A549 (cell line): Measurements from ENCODE around the gene SMCO2.

Experiments used
- CEBPB ChIP-seq, 2 experiments: fragments of >200 bp in 1 of 2; sonication (Bioruptor Twin) in 1 of 2; formaldehyde crosslinking in 1 of 2; IDR thresholded peaks; 2 replicates each; pipeline ENCODE4 v1.6.1; 2012 to 2016
- CTCF ChIP-seq: fragments of >200 bp; sonication (Bioruptor Twin); formaldehyde crosslinking; IDR thresholded peaks from 3 replicates; pipeline ENCODE4 v1.5.1; 2016
- EP300 ChIP-seq, 2 experiments: fragments of >200 bp; sonication (Bioruptor Twin); formaldehyde crosslinking; IDR thresholded peaks; 2 replicates in 1 of 2; 3 replicates in 1 of 2; pipeline ENCODE4 v1.6.1; 2016 to 2017
- HOXA7 ChIP-seq: fragments of 250-450 bp; sonication (Bioruptor Pico); IDR thresholded peaks from 2 replicates; pipeline ENCODE4 v1.5.0; 2020; ENCODE audit warnings: mild to moderate bottlenecking, moderate library complexity
- KDM1A ChIP-seq: fragments of 200-600 bp; sonication (generic); IDR thresholded peaks from 2 replicates; pipeline ENCODE4 v1.6.1; 2016; ENCODE audit warnings: low read depth, mild to moderate bottlenecking
- MAZ ChIP-seq: fragments of 150-350 bp; IDR thresholded peaks from 2 replicates; pipeline ENCODE4 v1.6.1; 2014; ENCODE audit warnings: antibody characterized with exemption, low read depth, low read length, borderline replicate concordance
- POLR2A ChIP-seq: IDR thresholded peaks from 2 replicates; pipeline ENCODE4 v1.6.1; 2012; ENCODE audit warnings: mild to moderate bottlenecking, low read length
- RAD21 ChIP-seq, 2 experiments: fragments of >200 bp in 1 of 2; sonication (Bioruptor Twin) in 1 of 2; formaldehyde crosslinking in 1 of 2; IDR thresholded peaks in 1 of 2; conservative IDR thresholded peaks in 1 of 2; 2 replicates in 1 of 2; 3 replicates in 1 of 2; pipeline ENCODE4 v1.6.1; 2012 to 2018; ENCODE audit warnings: inconsistent platforms in 1 of 2
- SMC3 ChIP-seq: fragments of >200 bp; sonication (Bioruptor Twin); formaldehyde crosslinking; IDR thresholded peaks from 3 replicates; pipeline ENCODE4 v1.6.1; 2018; ENCODE audit warnings: inconsistent platforms
- TP53 ChIP-seq: fragments of 250-450 bp; sonication (Bioruptor Pico); IDR thresholded peaks from 2 replicates; pipeline ENCODE4 v1.5.0; 2021; ENCODE audit warnings: mild to moderate bottlenecking, moderate library complexity
- TF ChIP-seq, protein P1 (sequence below): IDR thresholded peaks from 2 replicates; pipeline ENCODE4 v1.6.1; 2012

- TF ChIP-seq EP300 (IDR thresholded peaks at IDR 0.05) (no peak), CTCF (no peak), HOXA7 (CRISPR knock-in tag) (no peak), POLR2A (no peak), MAZ (no peak), CEBPB (IDR thresholded peaks at IDR 0.05) (no peak), RAD21 (conservative IDR thresholded peaks at IDR 0.05 in 1 of 2, IDR thresholded peaks at IDR 0.05 in 1 of 2) (no peak), SMC3 (no peak), TP53 (CRISPR knock-in tag) (no peak), KDM1A (no peak)
- TF ChIP-seq, protein P1, sequence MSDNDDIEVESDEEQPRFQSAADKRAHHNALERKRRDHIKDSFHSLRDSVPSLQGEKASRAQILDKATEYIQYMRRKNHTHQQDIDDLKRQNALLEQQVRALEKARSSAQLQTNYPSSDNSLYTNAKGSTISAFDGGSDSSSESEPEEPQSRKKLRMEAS, result no peak
Measured at GRCh38 chr12:27506645-27507189, 60.2 kb downstream of the SMCO2 start.
